Fibroblast of skin of left quadriceps (primary cell): Measurements from ENCODE around the gene SLITRK6.
"Not testable (repeated sequence)": the region's sequence is repeated elsewhere in the genome, so short reads cannot be mapped to it uniquely, and the experiment has no call there.

Experiments
- DNase-seq, 2 experiments: peaks; one replicate each; pipeline ENCODE4 v3.0.0-alpha.2; 2013; ENCODE audit warnings: low read depth in 2 of 2

The SLITRK6 gene, protein sequence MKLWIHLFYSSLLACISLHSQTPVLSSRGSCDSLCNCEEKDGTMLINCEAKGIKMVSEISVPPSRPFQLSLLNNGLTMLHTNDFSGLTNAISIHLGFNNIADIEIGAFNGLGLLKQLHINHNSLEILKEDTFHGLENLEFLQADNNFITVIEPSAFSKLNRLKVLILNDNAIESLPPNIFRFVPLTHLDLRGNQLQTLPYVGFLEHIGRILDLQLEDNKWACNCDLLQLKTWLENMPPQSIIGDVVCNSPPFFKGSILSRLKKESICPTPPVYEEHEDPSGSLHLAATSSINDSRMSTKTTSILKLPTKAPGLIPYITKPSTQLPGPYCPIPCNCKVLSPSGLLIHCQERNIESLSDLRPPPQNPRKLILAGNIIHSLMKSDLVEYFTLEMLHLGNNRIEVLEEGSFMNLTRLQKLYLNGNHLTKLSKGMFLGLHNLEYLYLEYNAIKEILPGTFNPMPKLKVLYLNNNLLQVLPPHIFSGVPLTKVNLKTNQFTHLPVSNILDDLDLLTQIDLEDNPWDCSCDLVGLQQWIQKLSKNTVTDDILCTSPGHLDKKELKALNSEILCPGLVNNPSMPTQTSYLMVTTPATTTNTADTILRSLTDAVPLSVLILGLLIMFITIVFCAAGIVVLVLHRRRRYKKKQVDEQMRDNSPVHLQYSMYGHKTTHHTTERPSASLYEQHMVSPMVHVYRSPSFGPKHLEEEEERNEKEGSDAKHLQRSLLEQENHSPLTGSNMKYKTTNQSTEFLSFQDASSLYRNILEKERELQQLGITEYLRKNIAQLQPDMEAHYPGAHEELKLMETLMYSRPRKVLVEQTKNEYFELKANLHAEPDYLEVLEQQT

DNA sequence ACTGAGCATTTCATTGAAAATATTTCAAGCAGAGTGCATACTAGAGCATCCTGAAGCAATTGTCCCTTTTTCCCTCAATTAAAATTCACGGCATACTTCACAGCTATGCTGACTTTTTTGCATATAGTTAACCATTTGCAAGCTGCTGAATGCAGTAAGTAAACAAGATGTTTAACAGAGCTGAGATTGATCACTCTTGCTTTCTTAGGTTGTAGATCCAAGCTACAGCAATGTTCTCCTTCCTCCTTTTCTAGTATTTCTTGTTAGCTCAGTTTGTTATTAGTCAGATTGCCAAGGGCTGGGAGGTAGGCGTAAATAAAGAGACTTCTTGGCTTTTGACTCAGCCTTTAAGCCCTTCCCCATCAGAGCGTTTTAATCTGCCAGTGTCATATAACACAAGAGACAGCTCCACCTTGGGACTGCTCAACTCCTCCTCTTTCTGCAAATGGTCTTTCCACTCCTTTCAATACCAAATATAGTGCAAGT, at the start of gene SLITRK6:
Gene SLITRK6 (minus strand): TSS at position 323 of the 486 bp plus-strand sequence. CDS start 2,911 bp downstream, outside the sequence.
- DNase-seq, result peak; percentile 29 to 47

DNA sequence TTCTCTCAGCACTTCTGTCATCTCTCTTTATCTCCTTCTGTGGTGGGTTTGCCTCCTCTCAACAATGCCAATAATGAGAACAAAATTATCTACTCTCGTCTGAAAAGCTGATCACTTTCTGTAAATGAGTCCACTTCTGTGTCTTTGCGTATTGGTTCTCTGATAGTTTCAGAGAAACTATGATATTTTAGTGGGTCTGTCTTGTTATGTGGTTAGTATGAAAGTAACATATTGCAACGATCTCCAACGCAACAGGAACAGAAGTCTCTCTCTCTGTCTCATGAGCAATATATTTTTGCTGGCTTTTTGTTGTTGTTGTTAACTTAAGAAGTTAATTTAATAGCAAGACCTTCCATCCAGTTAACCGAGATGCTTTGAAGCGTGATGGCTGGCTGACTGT, 47.8 kb upstream of the SLITRK6 start:
- no peak for DNase-seq

DNA sequence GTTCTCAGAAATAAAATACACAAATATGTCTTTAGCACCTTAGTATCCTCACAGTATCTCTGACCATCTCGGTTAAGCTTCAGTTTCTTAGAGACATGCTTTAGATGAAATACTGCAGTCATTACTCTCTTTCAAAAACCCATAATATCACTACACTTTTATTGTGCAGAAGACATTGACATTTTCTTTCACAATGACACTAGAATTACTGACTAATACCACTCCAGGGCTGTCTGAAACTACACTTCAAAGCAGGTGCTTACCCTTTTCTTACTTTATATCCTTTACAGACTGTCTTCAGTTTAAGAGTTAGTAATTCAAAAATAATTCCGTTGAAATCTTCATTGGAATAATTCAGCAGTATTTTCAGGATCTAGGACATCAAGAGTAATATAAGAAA, 42.2 kb upstream of the SLITRK6 start:
- DNase-seq, result no peak

DNA sequence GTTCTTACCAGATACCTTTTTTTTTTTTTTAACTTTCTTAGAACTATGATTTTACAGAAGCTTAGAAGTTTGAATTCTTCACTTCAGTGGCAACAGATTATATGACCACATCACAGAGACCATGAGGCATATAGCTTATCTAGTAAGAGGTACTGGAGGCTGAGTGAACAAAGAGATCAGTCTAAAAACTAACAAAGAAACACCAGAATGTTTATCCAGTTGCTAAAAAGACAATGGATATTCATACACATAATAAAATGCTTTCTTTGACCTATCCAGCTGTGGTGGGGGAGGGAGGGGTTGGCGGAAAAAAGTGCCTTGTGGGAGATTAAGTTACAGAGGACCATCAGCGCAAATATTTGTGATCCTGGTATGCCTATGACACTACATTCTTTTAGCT, 34.7 kb upstream of the SLITRK6 start:
- DNase-seq, result no peak

DNA sequence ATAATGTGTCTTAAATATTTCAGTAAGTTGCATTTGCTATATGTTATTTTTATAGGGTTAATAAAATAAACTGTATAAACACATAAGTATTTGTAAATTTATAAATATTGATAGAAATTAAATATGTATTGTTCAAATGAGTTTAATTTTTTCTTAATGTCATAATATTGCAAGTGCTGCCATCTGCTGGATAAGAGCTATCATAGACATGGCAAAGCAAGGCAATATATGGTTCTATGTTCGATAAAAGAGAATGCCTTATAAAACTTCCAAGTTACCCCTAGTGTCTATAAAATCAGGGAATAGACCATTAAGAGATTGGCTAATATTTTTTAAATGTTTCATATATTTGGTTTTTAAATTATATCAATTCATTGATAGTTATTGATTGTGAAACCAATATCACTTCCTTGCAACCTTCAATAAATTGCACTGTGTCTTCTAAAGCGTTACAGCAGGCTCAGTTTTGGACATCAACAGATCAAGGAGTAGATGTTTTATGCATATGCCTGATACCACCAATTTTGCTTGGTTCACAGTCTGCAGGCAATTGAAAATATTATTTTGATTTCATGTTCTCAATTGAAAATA, 29.0 kb upstream of the SLITRK6 start:
- peak in 1 of 2 experiments; percentile 1 for DNase-seq

DNA sequence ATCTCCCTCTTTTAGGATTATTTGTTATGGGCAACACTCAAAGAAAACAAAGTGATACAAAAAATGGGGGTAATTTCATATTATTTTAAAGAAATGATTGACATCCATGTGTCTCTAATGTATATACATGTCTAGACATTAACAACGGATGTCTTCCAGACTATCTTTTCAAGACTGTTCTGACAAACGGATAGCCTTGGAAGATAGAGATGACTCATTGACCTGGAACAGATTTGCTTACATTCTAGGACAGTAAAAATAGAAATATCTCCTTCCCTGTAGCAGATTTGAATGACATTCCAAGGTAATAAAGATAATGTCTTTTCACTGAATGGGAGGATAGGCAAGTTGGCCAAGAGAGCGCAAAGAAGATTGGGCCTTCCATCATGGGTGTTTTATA, 26.2 kb upstream of the SLITRK6 start:
- DNase-seq, result no peak

DNA sequence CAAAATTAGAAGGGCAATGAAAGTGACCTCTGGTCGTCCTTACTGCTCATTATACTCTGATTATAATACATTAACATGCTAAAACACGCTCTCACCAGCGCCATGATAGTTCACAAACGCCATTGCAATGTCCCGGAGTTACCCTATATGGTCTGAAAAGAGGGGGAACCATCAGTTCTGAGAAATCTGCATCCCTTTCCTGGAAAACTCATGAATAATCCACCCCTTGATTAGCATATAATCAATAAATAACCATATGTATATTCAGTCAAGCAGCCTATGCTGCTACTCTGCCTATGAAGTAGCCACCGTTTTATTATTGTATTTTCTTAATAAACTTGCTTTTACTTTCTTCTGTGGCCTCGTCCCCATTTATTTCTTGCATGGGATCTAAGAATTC, 24.6 kb upstream of the SLITRK6 start:
- no peak for DNase-seq

DNA sequence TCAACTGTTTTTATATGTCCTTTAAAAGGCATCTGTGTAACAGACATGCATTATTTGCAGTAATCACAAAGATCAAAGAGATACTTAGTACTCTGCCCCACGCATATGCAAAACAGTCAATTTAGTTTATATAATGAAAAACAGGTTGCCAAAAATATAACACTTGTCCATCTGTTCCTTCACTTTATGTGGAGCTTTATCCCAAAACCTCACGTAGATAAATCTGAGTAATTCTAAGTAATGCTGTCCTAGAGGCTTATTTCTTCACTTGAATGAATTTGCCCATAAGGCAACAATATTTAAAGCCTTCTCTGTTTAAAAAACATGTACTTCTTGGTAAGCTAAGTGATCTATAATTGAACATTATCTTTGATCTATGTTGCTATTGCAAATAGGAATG, 20.3 kb upstream of the SLITRK6 start:
- no peak for DNase-seq

DNA sequence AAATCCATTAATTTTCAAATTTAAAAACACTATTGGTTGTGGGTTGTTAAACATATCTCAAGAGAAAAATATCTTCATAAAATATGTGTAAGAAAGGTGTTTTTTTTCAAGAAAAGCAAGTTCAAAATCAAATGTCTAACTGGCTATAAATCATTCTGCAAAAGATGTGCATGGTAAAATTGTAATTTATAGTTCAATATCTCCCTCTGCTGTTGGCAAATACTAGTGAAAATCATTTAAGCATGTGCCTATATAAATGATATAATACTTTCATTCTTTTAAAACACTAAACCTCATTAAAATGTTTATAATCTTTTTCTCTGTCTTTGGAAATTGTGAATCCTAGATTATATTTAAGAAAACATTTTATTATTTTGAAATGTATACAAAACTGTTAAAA, 17.2 kb upstream of the SLITRK6 start:
- DNase-seq, result no peak

DNA sequence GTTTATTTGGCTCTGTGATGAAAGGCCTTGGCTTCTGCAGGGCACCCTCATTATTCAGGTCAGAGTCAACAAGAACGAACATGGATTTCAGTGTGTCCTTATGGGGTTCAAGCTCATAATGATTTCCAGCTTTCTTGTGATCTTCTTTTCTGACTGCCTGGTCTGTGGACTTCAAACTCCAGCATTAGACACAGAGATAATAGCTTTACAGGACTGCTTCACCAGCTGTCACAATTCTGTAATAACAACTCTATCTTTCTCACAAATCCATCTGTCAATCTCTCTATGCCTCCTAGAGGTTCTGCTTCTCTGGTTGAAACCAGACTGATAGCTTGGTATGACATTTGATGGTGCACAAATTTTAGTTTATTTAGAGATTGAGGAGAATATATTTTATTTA, 13.1 kb upstream of the SLITRK6 start:
- DNase-seq, result no peak

DNA sequence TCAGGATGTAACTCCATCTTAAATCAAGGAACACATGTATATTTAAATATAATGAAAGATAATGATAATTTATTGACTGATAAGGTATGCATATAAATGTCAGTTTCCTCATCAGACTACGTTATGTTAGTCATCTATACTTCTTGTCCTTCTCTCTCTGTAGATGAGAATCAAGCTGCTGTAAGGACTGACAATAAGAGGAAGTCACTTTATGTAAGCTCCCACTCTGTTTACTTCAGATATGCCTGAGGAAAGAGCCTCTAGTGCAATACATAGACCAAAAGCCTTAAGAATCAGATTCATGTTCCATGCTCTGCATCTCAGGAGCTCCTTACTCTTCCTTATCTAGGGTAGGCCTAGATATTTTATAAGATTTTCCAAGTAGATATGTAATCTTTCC, 9.6 kb upstream of the SLITRK6 start:
- DNase-seq, result no peak

DNA sequence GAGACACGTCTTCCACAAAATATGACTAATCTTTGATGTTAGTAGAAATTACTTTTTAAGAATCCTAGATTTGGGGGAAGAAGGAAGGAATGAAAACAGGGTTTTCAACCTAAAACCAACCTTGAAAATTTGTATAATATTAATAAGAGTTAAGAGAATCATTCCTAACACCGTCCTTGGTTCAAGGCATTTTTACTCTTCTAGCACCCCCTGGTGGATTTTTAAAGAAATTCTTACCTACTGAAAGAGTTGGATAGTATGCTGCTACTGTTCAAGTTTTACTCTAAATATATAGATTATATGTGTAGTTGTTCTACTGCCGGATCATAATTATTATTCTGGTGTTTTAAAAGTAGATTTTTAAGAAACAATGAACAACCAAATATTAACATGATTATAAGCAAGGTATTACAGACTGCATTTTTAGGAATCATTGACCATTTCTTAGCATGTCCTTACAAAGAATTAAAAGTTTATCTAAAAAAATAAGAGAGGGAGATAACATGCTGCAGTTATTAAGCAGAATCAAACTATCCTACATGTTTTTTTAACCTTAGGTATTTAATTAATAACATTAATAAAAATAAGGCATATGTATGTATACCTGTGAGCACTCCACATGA, 7.4 kb upstream of the SLITRK6 start:
- peak in 1 of 2 experiments; percentile 25 for DNase-seq

DNA sequence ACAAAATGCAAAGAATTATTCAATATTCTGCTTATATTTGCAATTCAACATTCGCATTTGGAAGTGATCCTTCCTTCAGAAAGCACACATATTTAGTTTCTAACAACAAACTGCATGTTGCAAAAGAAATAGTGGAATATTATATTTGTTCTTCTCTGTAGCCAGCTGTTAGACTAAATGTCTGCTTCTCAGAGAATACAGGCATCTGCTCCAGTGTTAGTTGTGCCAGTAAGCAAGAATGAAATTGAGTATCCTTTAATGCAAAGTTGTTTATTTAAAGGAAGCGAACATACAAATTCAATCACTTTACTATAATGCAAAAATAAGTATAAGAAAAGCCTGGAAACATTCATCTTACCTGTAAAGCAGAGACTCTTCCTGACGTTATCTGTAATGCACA, 663 bp downstream of the SLITRK6 start:
- no peak for DNase-seq

DNA sequence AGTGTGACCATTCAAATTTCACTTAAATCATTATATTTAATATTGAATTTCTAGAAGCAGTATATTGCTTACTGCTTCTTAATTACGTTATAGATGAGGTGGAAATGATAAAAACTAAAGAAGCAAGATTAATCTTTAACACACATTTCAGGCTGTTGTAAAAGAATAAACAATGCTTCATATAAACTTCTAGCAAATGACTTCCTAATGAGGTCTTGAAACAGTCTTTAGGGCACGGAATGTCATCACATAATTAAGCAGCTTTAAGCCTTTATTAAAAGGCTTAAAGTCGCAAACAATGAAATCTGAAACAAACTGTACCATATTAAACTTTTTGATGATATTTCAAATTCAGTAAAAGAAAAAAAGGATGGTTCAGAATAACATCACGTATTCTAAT, 1.9 kb downstream of the SLITRK6 start:
- DNase-seq, result no peak

DNA sequence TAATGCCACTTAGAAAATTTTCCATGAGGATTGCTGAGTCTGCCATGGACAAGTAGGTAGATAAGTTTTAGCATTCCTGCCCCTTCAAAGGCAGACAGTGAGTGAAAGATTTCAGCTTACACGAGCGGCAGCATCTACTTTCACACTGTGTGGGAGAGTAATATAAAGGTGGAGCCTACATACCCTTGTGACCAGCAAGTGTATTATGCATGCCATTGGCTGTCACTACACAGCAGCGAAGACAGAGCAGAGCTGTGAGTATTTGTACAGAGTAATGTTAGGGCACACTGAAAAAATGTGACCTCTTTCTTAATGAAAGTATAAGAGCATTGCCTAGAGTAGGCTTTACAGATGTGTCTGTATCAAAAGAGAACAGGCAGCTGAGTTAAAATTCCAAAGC, 14.0 kb downstream of the SLITRK6 start:
- DNase-seq, result no peak

DNA sequence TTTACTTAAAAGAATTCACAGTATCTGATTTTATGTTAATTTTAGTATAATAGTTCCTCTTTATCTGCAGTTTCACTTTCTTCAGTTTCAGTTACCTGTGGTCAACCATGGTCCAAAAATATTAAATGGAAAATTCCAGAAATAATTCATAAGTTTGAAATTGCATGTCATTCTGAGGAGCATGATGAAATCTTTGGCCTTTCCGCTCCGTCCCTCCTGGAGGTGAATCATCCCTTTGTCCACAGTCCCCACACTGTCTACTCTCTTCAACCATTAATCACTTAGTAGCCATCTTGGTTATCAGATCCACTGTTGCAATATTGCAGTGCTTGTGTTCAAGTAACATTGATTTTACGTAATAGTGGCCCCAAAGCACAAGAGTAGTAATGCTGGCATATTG, 26.9 kb downstream of the SLITRK6 start:
- no peak for DNase-seq

DNA sequence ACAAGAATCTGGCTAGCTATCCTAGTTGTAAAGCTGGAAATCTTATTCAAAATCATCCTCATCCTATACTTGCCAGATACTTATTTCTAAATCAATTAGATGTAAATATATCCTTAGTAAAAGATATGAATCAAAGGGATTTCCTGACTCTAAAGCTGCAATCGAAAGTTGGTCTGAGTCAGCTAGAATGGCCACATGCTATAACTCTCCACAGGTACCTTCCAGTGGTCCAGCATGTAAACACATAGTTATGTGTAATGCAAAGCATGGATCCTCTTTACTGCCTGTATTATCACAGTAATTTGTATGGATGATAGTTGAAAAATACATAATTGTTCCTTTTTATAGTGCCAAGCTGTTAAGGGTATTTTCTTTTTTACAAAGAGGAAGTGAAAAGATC, 27.4 kb downstream of the SLITRK6 start:
- DNase-seq, result no peak

DNA sequence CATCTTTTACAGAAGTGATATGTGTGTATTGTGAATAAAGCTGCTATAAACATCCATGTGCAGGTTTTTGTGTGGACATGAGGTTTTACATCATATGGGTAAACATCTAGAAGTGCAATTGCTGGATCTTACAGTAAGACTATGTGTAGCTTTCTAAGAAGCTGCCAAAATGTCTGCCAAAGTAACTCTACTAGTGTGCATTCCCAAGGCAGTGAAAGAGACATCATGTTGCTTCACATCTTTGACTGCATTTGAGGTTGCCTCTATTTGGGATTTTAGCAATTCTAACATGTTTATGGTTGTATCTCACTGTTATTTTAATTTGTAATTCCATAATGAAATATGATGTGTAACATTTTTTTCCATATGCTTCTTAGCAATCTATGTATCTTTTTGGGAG, 30.3 kb downstream of the SLITRK6 start:
- no peak for DNase-seq

DNA sequence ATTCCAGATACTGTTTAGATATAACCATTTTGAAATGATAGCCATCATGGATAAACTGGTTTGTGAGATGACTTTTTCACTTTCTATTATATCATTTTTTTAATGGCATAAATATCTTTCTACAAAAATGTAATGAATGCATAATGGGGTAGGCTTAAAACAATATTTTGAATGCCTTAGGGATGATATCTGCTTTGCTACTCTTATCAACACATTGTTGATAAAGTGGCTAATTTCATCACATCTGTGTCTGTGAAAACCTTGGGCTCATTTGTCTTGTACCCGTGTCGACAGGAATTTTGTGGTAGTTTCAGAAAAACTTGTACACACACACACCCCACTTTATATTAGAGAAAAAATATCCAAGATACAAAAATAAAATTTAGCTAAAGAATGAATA, 44.1 kb downstream of the SLITRK6 start:
- no peak for DNase-seq

DNA sequence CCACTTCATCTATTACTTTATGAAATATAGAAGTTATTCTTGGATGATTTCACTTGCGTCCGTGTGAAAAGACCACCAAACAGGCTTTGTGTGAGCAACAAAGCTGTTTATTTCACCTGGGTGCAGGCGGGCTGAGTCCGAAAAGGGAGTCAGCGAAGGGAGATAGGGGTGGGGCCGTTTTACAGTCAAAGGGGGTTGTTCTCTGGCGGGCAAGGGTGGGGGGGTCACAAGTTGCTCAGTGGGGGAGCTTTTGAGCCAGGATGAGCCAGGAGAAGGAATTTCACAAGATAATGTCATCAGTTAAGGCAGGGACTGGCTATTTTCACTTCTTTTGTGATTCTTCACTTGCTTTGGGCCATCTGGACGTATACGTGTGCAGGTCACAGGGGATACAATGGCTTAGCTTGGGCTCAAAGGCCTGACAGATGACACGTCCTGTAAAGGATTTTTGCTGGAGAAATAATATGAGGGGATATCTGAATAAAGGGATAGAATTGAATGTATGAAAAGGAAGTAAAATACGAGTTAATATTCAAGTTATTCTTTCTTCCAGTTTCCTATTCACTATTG, 55.9 kb downstream of the SLITRK6 start:
- DNase-seq, result not testable (repeated sequence)
